ENCODE measurements around the gene FXYD7. TPM values are rescaled to one million over a fixed set of nuclear protein-coding genes. Genes with fewer than 3 reads are reported as not detected.
A peak's percentile ranks its signal among the peaks of the same experiment; 100 is the strongest.
"Not testable (repeated sequence)": the region's sequence is repeated elsewhere in the genome, so short reads cannot be mapped to it uniquely, and the experiment has no call there.

Gene FXYD7
- polyA plus RNA-seq, 1 donor (not counting 4 experiments of a cell fraction or from before 2014, with no cell fraction given) = not detected

- Histone ChIP-seq H2AFZ (ENCODE audit: control insufficient read depth, low read length) (peak overlapping the region; percentile 44), H3K36me3 (ENCODE audit: control insufficient read depth in 2 of 2, extremely low read depth in 1 of 2, insufficient read depth in 2 of 2, low read length in 2 of 2) (no peaks in the 10 kb centered on the region), H3K9me1 (ENCODE audit: control insufficient read depth, extremely low read depth, insufficient read depth, low read length) (no peaks in the 10 kb centered on the region), H3K4me1 (ENCODE audit: control insufficient read depth, extremely low read depth, insufficient read depth, low read length) (peaks cover 45% of the 10 kb centered on the region), H3K9ac (ENCODE audit: control insufficient read depth, extremely low read depth, insufficient read depth, low read length) (peak overlapping the region; percentile 35), H4K20me1 (ENCODE audit: control insufficient read depth, extremely low read depth, insufficient read depth, low read length) (no peaks in the 10 kb centered on the region), H3K9me3 (ENCODE audit: control insufficient read depth, low read depth, low read length) (no peaks in the 10 kb centered on the region), H3K79me2 (ENCODE audit: control insufficient read depth, insufficient read depth, low read length) (no peaks in the 10 kb centered on the region), H3K27me3 (ENCODE audit: control insufficient read depth, extremely low read depth, insufficient read depth, low read length) (no peaks in the 10 kb centered on the region), H3K4me3 (ENCODE audit: control insufficient read depth in 2 of 3, extremely low read depth in 1 of 3, insufficient read depth in 2 of 3, low read depth in 1 of 3, low read length in 3 of 3) (no peak overlapping the region), H3K4me2 (ENCODE audit: control insufficient read depth, extremely low read depth, insufficient read depth, low read depth, low read length) (peak overlapping the region; percentile 52), H3K27ac (ENCODE audit: control insufficient read depth, insufficient read depth, low read length) (no peak overlapping the region)
- TF ChIP-seq CTCF (optimal IDR thresholded peaks at IDR 0.05 in 1 of 3, IDR thresholded peaks at IDR 0.05 in 1 of 3, conservative IDR thresholded peaks at IDR 0.05 in 1 of 3; ENCODE audit: extremely low read depth in 1 of 3, insufficient read depth in 2 of 3, low read length in 3 of 3) = peak in 1 of 3 experiments; percentile 21
- no peak for TF ChIP-seq EZH2 (IDR thresholded peaks at IDR 0.05; ENCODE audit: low read length)
- DNase-seq (ENCODE audit: low read depth, low spot score) (no peak), FAIRE-seq (peak; percentile 86)
- dilution Hi-C loops (cut with MboI; ENCODE audit: extremely low pct_ligation_motif_present, low sequenced_read_pairs) = no loop called here
Measured at GRCh38 chr19:35127871-35128270, 15.2 kb upstream of the FXYD7 start.

DNA sequence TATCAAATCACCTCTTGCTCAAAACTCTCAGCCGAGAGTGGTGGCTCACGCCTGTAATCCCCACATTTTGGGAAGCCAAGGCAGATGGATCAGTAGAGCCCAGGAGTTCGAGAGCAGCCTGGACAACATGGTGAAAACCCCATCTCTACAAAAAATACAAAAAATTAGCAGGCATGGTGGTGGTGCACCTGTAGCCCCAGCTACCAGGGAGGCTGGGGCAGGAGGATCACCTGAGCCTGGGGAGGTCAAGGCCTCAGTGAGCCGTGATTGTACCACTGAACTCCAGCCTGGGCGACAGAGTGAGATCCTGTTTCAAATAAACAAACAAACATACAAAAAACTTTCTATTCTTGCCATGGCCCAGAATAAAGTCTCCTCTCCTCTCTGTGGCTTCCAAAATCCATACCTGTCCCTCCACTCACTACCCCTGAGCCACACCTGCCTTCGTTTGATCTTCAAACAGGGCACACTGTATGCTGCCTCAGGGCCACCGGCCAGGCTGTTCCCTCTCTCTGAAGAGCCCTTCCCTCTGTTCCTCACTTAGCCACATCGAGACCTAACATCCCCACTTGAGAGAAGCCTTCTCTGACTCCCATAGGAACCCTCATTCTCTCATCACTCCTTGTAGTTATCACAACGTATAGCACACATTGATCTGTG is 14.5 kb upstream of the FXYD7 start:
- Histone ChIP-seq H3K27ac (ENCODE audit: control insufficient read depth, insufficient read depth, low read length) (no peak overlapping the region), H3K36me3 (ENCODE audit: control insufficient read depth in 2 of 2, extremely low read depth in 1 of 2, insufficient read depth in 2 of 2, low read length in 2 of 2) (no peaks in the 10 kb centered on the region), H3K4me2 (ENCODE audit: control insufficient read depth, extremely low read depth, insufficient read depth, low read depth, low read length) (no peak overlapping the region), H3K4me3 (ENCODE audit: control insufficient read depth in 2 of 3, extremely low read depth in 1 of 3, insufficient read depth in 2 of 3, low read depth in 1 of 3, low read length in 3 of 3) (no peak overlapping the region), H2AFZ (ENCODE audit: control insufficient read depth, low read length) (no peak overlapping the region), H3K9me3 (ENCODE audit: control insufficient read depth, low read depth, low read length) (no peaks in the 10 kb centered on the region), H3K27me3 (ENCODE audit: control insufficient read depth, extremely low read depth, insufficient read depth, low read length) (no peaks in the 10 kb centered on the region), H4K20me1 (ENCODE audit: control insufficient read depth, extremely low read depth, insufficient read depth, low read length) (no peaks in the 10 kb centered on the region), H3K9ac (ENCODE audit: control insufficient read depth, extremely low read depth, insufficient read depth, low read length) (no peak overlapping the region), H3K79me2 (ENCODE audit: control insufficient read depth, insufficient read depth, low read length) (no peaks in the 10 kb centered on the region), H3K9me1 (ENCODE audit: control insufficient read depth, extremely low read depth, insufficient read depth, low read length) (no peaks in the 10 kb centered on the region), H3K4me1 (ENCODE audit: control insufficient read depth, extremely low read depth, insufficient read depth, low read length) (peaks cover 38% of the 10 kb centered on the region)
- dilution Hi-C loops (cut with MboI; ENCODE audit: extremely low pct_ligation_motif_present, low sequenced_read_pairs) = no loop called here
- FAIRE-seq (no peak), DNase-seq (ENCODE audit: low read depth, low spot score) (no peak)
- TF ChIP-seq CTCF (optimal IDR thresholded peaks at IDR 0.05 in 1 of 3, IDR thresholded peaks at IDR 0.05 in 1 of 3, conservative IDR thresholded peaks at IDR 0.05 in 1 of 3; ENCODE audit: extremely low read depth in 1 of 3, insufficient read depth in 2 of 3, low read length in 3 of 3) = no peak
- TF ChIP-seq EZH2 (IDR thresholded peaks at IDR 0.05; ENCODE audit: low read length) = no peak

DNA sequence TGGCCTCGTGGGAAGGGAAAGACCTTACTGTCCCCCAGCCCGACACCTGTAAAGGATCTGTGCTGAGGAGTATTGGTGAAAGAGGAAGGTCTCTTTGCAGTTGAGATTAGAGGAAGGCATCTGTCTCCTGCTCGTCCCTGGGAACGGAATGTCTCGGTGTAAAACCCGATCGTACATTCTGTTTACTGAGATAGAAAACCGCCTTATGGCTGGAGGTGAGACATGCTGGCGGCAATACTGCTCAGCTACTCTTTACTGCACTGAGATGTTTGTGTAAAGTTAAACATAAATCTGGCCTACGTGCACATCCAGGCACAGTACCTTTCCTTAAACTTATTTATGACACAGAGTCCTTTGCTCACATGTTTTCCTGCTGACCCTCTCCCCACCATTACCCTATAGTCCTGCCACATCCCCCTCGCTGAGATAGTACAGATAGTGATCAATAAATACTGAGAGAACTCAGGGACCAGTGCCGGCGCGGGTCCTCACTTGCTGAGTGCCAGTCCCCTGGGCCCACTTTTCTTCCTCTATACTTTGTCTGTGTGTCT is 13.3 kb upstream of the FXYD7 start:
- dilution Hi-C loops (cut with MboI; ENCODE audit: extremely low pct_ligation_motif_present, low sequenced_read_pairs); H3K9me1 ChIP-seq (ENCODE audit: control insufficient read depth, extremely low read depth, insufficient read depth, low read length); DNase-seq (ENCODE audit: low read depth, low spot score); H4K20me1 ChIP-seq (ENCODE audit: control insufficient read depth, extremely low read depth, insufficient read depth, low read length); H3K9me3 ChIP-seq (ENCODE audit: control insufficient read depth, low read depth, low read length); H3K79me2 ChIP-seq (ENCODE audit: control insufficient read depth, insufficient read depth, low read length); H3K27ac ChIP-seq (ENCODE audit: control insufficient read depth, insufficient read depth, low read length); H2AFZ ChIP-seq (ENCODE audit: control insufficient read depth, low read length); H3K36me3 ChIP-seq (ENCODE audit: control insufficient read depth in 2 of 2, extremely low read depth in 1 of 2, insufficient read depth in 2 of 2, low read length in 2 of 2); H3K27me3 ChIP-seq (ENCODE audit: control insufficient read depth, extremely low read depth, insufficient read depth, low read length); H3K4me3 ChIP-seq (ENCODE audit: control insufficient read depth in 2 of 3, extremely low read depth in 1 of 3, insufficient read depth in 2 of 3, low read depth in 1 of 3, low read length in 3 of 3); FAIRE-seq; H3K9ac ChIP-seq (ENCODE audit: control insufficient read depth, extremely low read depth, insufficient read depth, low read length); H3K4me2 ChIP-seq (ENCODE audit: control insufficient read depth, extremely low read depth, insufficient read depth, low read depth, low read length): not testable (repeated sequence)
- H3K4me1 ChIP-seq (ENCODE audit: control insufficient read depth, extremely low read depth, insufficient read depth, low read length) = peaks cover 26% of the 10 kb centered on the region
